ENCODE data around the gene THOC7. TPM values are rescaled to one million over a fixed set of nuclear protein-coding genes. Genes with fewer than 3 reads are reported as not detected.

Gene THOC7
- total RNA-seq, 4 donors from 2014 or later: 66.0 to 102 (median 78.8) TPM

DNA sequence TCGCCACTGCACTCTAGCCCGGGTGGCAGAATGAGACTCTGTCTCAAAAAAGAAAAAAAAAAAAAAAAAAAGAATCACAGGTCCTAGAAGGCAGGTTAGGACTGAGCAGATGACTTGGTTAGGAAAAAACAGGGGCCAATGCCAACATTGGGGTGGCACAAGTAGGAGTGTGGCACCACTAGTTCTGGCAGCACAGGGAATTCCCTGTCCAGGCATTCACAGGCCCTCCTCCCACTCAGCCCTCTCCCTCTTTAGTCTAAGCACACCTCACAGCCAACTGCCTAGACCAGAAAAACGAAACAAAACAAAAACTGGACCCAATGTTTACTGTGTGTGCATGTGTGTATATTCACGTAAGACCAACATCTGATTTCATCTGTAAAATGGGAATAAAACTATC is 10.5 kb downstream of the THOC7 start:
- 83% methylated on average over 4 of the region's 4 CpGs for WGBS
- Histone ChIP-seq H3K9me3 (no peaks in the 10 kb centered on the region), H3K4me1 (peaks cover 0 to 6% (median 2%) of the 10 kb centered on the region in 4 donors), H3K27me3 (no peaks in the 10 kb centered on the region), H3K27ac (replicated peaks in 1 of 4) (no peak overlapping the region), H3K36me3 (no peaks in the 10 kb centered on the region), H3K4me3 (no peak overlapping the region)
- intact Hi-C loops (cut with DNase I): no loop called here
- TF ChIP-seq EP300 (IDR thresholded peaks at IDR 0.05) (no peak), POLR2A (IDR thresholded peaks at IDR 0.05; ENCODE audit: low read depth) (no peak), POLR2AphosphoS5 (IDR thresholded peaks at IDR 0.05) (no peak)
- TF ChIP-seq, protein P1, sequence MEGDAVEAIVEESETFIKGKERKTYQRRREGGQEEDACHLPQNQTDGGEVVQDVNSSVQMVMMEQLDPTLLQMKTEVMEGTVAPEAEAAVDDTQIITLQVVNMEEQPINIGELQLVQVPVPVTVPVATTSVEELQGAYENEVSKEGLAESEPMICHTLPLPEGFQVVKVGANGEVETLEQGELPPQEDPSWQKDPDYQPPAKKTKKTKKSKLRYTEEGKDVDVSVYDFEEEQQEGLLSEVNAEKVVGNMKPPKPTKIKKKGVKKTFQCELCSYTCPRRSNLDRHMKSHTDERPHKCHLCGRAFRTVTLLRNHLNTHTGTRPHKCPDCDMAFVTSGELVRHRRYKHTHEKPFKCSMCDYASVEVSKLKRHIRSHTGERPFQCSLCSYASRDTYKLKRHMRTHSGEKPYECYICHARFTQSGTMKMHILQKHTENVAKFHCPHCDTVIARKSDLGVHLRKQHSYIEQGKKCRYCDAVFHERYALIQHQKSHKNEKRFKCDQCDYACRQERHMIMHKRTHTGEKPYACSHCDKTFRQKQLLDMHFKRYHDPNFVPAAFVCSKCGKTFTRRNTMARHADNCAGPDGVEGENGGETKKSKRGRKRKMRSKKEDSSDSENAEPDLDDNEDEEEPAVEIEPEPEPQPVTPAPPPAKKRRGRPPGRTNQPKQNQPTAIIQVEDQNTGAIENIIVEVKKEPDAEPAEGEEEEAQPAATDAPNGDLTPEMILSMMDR (IDR thresholded peaks at IDR 0.05): no peak
- DNase-seq (ENCODE audit: extremely low spot score): no peak

DNA sequence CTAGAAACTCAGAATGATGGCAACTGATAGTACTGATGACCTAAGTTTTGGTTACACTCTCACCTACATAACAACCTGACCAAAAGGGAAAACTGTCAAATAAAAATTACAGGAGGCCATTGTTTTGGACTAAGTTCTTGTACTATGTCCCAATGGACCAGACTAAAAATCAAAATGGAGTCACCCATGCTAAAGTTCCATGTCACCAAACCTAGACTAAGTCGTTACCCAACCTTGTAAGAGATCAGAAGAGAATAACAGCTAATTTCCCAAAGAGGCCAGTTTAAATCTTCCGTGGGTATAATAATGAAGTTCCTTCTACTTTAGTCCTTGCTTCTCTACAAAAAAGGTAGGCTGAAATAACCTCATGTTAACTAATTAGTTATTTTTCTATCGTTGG is 12.3 kb downstream of the THOC7 start:
- no peaks in the 10 kb centered on the region for H3K27me3 ChIP-seq
- intact Hi-C loops (cut with DNase I): no loop called here
- TF ChIP-seq, protein P1 (IDR thresholded peaks at IDR 0.05): no peak
- TF ChIP-seq POLR2A (IDR thresholded peaks at IDR 0.05; ENCODE audit: low read depth) (no peak), POLR2AphosphoS5 (IDR thresholded peaks at IDR 0.05) (no peak), EP300 (IDR thresholded peaks at IDR 0.05) (no peak)
- H3K36me3 ChIP-seq: no peaks in the 10 kb centered on the region
- H3K4me3 ChIP-seq: no peak overlapping the region
- H3K27ac ChIP-seq (replicated peaks in 1 of 4): no peak overlapping the region
- 100% methylated on average over 3 of the region's 3 CpGs for WGBS
- H3K9me3 ChIP-seq: no peaks in the 10 kb centered on the region
- peaks cover 0 to 6% (median 2%) of the 10 kb centered on the region in 4 donors for H3K4me1 ChIP-seq
- DNase-seq (ENCODE audit: extremely low spot score): no peak

DNA sequence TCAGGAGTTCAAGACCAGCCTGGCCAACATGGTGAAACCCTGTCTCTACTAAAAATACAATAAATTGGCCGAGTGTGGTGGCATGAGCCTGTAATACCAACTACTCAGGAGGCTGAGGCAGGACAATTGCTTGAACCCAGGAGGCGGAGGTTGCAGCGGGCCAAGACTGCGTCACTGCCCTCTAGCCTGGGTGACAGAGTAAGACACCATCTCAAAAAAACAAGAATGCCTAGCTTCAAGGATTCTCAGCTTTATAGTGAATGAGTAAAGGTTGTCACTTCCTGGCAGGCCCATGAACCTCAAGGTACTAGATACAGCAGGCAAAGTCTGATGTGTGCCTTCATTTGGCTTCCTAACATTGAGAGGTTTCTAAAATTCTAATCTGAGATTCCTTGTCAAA is 14.4 kb downstream of the THOC7 start:
- Histone ChIP-seq H3K9me3 (no peaks in the 10 kb centered on the region), H3K4me3 (no peak overlapping the region), H3K27ac (replicated peaks in 1 of 4) (no peak overlapping the region), H3K4me1 (no peaks in the 10 kb centered on the region), H3K27me3 (no peaks in the 10 kb centered on the region), H3K36me3 (no peaks in the 10 kb centered on the region)
- WGBS: 86% methylated on average over 1 of the region's 4 CpGs
- intact Hi-C loops (cut with DNase I): no loop called here
- TF ChIP-seq, protein P1 (IDR thresholded peaks at IDR 0.05): no peak
- TF ChIP-seq EP300 (IDR thresholded peaks at IDR 0.05): no peak
- TF ChIP-seq POLR2A (IDR thresholded peaks at IDR 0.05; ENCODE audit: low read depth): no peak
- TF ChIP-seq POLR2AphosphoS5 (IDR thresholded peaks at IDR 0.05): no peak
- no peak for DNase-seq (ENCODE audit: extremely low spot score)

DNA sequence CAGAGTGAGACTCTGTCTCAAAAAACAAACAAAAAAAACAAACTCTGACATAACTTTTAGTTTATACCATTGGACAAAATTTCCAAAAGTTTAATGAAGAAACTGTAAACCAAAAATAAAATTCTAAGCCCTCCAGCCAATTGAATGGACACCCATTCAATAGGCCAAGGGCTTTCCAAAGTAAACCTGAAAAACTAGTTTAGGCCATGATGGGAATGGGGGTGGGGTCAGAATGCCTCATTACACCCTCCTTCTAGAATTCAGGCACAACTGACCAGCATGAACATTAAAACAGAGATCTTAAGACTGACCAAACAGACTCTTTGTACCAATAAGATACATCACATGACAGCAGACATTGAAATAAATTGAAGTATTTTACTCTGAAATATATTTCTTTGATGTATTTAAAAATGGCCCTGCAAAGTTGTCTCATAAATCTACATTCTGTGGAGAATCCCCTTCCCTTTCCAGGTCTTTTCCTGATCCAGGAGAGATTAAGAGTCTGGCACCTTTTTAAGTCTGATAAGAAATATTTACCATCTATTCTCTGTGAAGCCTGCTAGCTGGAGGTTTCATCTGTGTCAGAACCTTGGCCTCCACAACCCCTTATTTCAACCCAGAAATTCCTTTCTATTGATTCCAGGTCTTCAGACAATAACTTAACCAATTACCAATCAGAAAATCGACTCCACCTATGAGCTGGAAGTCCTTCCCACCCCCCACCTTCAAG is 15.7 kb downstream of the THOC7 start:
- no peak for TF ChIP-seq POLR2AphosphoS5 (IDR thresholded peaks at IDR 0.05)
- no peak for TF ChIP-seq POLR2A (IDR thresholded peaks at IDR 0.05; ENCODE audit: low read depth)
- TF ChIP-seq, protein P1 (IDR thresholded peaks at IDR 0.05): no peak
- no peak for TF ChIP-seq EP300 (IDR thresholded peaks at IDR 0.05)
- DNase-seq (ENCODE audit: extremely low spot score): no peak
- Histone ChIP-seq H3K36me3 (no peaks in the 10 kb centered on the region), H3K27ac (replicated peaks in 1 of 4) (no peak overlapping the region), H3K4me3 (no peak overlapping the region), H3K4me1 (no peaks in the 10 kb centered on the region), H3K9me3 (no peaks in the 10 kb centered on the region), H3K27me3 (no peaks in the 10 kb centered on the region)
- 77% methylated on average over 1 of the region's 1 CpG for WGBS
- intact Hi-C loops (cut with DNase I): no loop called here

DNA sequence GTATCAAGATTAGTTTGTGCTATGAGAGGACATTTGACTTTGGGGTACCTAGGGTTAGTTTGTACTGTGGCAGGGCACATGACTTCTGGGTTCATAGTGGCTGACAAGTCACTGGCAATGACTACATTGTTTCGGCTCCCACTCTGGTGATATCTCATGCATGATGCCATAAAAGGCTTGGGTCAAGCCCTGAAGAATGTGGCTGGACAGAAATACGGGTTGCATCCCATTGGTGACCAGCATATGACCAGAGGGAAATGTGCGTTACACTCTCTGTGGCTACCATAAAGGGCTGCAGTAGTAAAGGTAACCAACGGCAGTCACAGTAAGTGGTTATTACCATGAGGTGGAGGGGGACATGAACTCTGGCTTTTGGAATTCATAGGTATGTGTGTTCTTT is 18.4 kb downstream of the THOC7 start:
- no peak overlapping the region for H3K4me3 ChIP-seq
- DNase-seq (ENCODE audit: extremely low spot score): no peak
- no peaks in the 10 kb centered on the region for H3K9me3 ChIP-seq
- 94% methylated on average over 3 of the region's 4 CpGs for WGBS
- H3K27me3 ChIP-seq: no peaks in the 10 kb centered on the region
- H3K27ac ChIP-seq (replicated peaks in 1 of 4): no peak overlapping the region
- H3K4me1 ChIP-seq: no peaks in the 10 kb centered on the region
- intact Hi-C loops (cut with DNase I): no loop called here
- no peaks in the 10 kb centered on the region for H3K36me3 ChIP-seq
- TF ChIP-seq, protein P1 (IDR thresholded peaks at IDR 0.05): no peak
- TF ChIP-seq POLR2A (IDR thresholded peaks at IDR 0.05; ENCODE audit: low read depth) (no peak), POLR2AphosphoS5 (IDR thresholded peaks at IDR 0.05) (no peak), EP300 (IDR thresholded peaks at IDR 0.05) (no peak)
